WTC11 (cell line): ENCODE results near the gene RAB11FIP3.

ENCODE experiments used
- AFF4 ChIP-seq: sonication (generic); formaldehyde crosslinking; IDR thresholded peaks from 2 replicates; pipeline ENCODE4 v1.8.1; 2023; ENCODE audit warnings: mild to moderate bottlenecking, missing genetic modification reagents, borderline replicate concordance
- CTCF ChIP-seq: fragments of 200-600 bp; IDR thresholded peaks from 2 replicates; pipeline ENCODE4 v1.8.0; 2022; ENCODE audit warnings: antibody characterized with exemption
- E2F4 ChIP-seq: sonication (generic); formaldehyde crosslinking; IDR thresholded peaks from 2 replicates; pipeline ENCODE4 v1.8.1; 2022; ENCODE audit warnings: low read depth, mild to moderate bottlenecking, moderate library complexity, missing genetic modification reagents, borderline replicate concordance
- FOXJ3 ChIP-seq: sonication (generic); formaldehyde crosslinking; IDR thresholded peaks from 2 replicates; pipeline ENCODE4 v1.9.0; 2021; ENCODE audit warnings: missing genetic modification reagents, mild to moderate bottlenecking, borderline replicate concordance
- FOXP4 ChIP-seq: sonication (generic); formaldehyde crosslinking; IDR thresholded peaks from 2 replicates; pipeline ENCODE4 v1.8.0; 2022; ENCODE audit warnings: mild to moderate bottlenecking, missing genetic modification reagents
- GABPB1 ChIP-seq: sonication (generic); formaldehyde crosslinking; IDR thresholded peaks from 2 replicates; pipeline ENCODE4 v1.8.1; 2023; ENCODE audit warnings: mild to moderate bottlenecking, missing genetic modification reagents
- HMGA2 ChIP-seq: fragments of 250-450 bp; sonication (Bioruptor Pico); IDR thresholded peaks from 2 replicates; pipeline ENCODE4 v1.4.0; 2021; ENCODE audit warnings: mild to moderate bottlenecking, moderate library complexity
- MAX ChIP-seq: sonication (generic); formaldehyde crosslinking; IDR thresholded peaks from 2 replicates; pipeline ENCODE4 v1.8.0; 2022; ENCODE audit warnings: mild to moderate bottlenecking, missing genetic modification reagents
- MYBL2 ChIP-seq: sonication (generic); formaldehyde crosslinking; IDR thresholded peaks from 2 replicates; pipeline ENCODE4 v1.8.1; 2023; ENCODE audit warnings: mild to moderate bottlenecking, moderate library complexity, missing genetic modification reagents
- STAT6 ChIP-seq: sonication (generic); formaldehyde crosslinking; conservative IDR thresholded peaks from 2 replicates; pipeline ENCODE4 v1.8.1; 2023; ENCODE audit warnings: mild to moderate bottlenecking, low read depth, missing genetic modification reagents, moderate library complexity
- ZNF121 ChIP-seq: sonication (generic); formaldehyde crosslinking; IDR thresholded peaks from 2 replicates; pipeline ENCODE4 v1.8.0; 2023; ENCODE audit warnings: missing genetic modification reagents

- TF ChIP-seq CTCF, result no peak
- TF ChIP-seq FOXJ3 (CRISPR knock-in tag), result no peak
- no peak for TF ChIP-seq MYBL2 (CRISPR knock-in tag)
- TF ChIP-seq STAT6, result no peak
- no peak for TF ChIP-seq ZNF121 (CRISPR knock-in tag)
- TF ChIP-seq GABPB1 (CRISPR knock-in tag), result no peak
- no peak for TF ChIP-seq MAX (CRISPR knock-in tag)
- no peak for TF ChIP-seq AFF4 (CRISPR knock-in tag)
- TF ChIP-seq E2F4 (CRISPR knock-in tag), result no peak
- TF ChIP-seq FOXP4, result no peak
- no peak for TF ChIP-seq HMGA2 (CRISPR knock-in tag)
Measured at GRCh38 chr16:533391-534123, 108.1 kb downstream of the RAB11FIP3 start.
